PFSK-1 (cell line): Measurements from ENCODE around the gene FGF1.

Source experiments
- FOXP2 ChIP-seq: optimal IDR thresholded peaks from 2 replicates; pipeline ENCODE3; 2011; ENCODE audit warnings: borderline replicate concordance, control low read depth, inconsistent platforms; ENCODE audit not compliant: insufficient read depth; ENCODE audit errors: extremely low read length, extremely low read depth
- POLR2AphosphoS5 ChIP-seq: IDR thresholded peaks from 2 replicates; pipeline ENCODE4 v1.6.1; 2012; ENCODE audit warnings: low read depth, mild to moderate bottlenecking, control low read depth, low read length, moderate library complexity
- REST ChIP-seq, 2 experiments: IDR thresholded peaks; 2 replicates each; pipeline versions ENCODE4 v1.6.1 to v1.8.0; 2011 to 2012; ENCODE audit warnings: low read depth in 2 of 2, low read length in 2 of 2, control low read depth in 1 of 2, inconsistent platforms in 1 of 2, mild to moderate bottlenecking in 1 of 2, moderate library complexity in 1 of 2; ENCODE audit not compliant: insufficient read depth in 1 of 2
- SIN3A ChIP-seq: IDR thresholded peaks from 2 replicates; pipeline ENCODE4 v1.6.1; 2012; ENCODE audit warnings: mild to moderate bottlenecking, low read length, moderate library complexity, borderline replicate concordance; ENCODE audit not compliant: insufficient read depth
- TAF1 ChIP-seq: IDR thresholded peaks from 2 replicates; pipeline ENCODE4 v1.6.1; 2012; ENCODE audit warnings: low read length, control low read depth, borderline replicate concordance; ENCODE audit not compliant: insufficient read depth

GRCh38 chr5:142642427-142642826 is 43.5 kb downstream of the FGF1 start:
- TF ChIP-seq REST (IDR thresholded peaks at IDR 0.05; ENCODE audit: insufficient read depth in 1 of 2, low read depth in 2 of 2, low read length in 2 of 2) (no peak), TAF1 (no peak), POLR2AphosphoS5 (no peak), FOXP2 (no peak), SIN3A (no peak)
